ENCODE measurements around the gene ANKMY1.

Gene ANKMY1

DNA sequence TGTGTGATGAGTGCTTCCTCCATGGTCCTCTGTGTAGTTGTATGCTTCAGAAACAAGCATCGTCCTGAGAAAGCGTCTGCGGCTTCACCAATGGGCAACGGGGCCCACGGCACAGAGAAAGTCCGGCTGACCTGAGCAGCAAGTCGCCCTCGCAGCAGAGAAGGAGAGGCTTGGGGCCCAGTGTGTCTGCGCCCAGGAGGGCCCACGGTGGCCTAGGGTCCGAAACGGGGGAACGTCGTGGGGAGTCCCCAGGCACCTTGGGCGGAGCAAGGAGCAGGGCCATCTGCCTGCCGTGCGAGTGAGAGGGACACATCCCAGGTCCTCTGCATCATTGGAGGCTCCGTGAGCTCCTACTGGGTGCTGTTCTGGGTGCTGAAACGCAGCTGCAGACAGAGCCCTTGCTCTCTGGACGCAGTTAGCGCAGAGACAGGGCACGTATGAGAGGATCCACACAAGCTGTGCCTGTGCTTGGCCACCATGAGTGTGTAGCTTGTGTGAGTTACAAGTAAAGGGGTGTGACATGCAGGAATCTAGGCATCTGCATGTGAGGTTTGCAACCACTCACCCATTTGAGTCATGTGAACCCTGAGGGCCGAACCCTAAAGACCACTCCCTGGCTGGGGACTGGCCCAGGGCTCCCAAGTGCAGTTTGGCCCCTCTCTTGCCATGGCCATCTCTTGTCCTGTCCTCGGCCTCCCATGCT, 111.7 kb downstream of the ANKMY1 start:
- no peaks in the 10 kb centered on the region for H4K20me1 ChIP-seq (ENCODE audit: insufficient read depth, low read length)
- H3K9me3 ChIP-seq (ENCODE audit: insufficient read depth, low read length): no peaks in the 10 kb centered on the region
- H3K9ac ChIP-seq (ENCODE audit: low read length): no peak overlapping the region
- no peak overlapping the region for H2AFZ ChIP-seq (ENCODE audit: low read depth, low read length)
- H3K4me3 ChIP-seq (ENCODE audit: low read length): no peak overlapping the region
- TF ChIP-seq EZH2phosphoT487 (IDR thresholded peaks at IDR 0.05; ENCODE audit: low read depth): no peak
- no peak for TF ChIP-seq CTCF (IDR thresholded peaks at IDR 0.05; ENCODE audit: low read depth, low read length)
- H3K27me3 ChIP-seq (ENCODE audit: low read depth, low read length): no peaks in the 10 kb centered on the region
- H3K36me3 ChIP-seq (replicated peaks; ENCODE audit: low read depth, low read length): no peaks in the 10 kb centered on the region
- H3K27ac ChIP-seq (ENCODE audit: low read length): no peak overlapping the region
- H3K79me2 ChIP-seq (ENCODE audit: low read length): no peaks in the 10 kb centered on the region
- H3K4me2 ChIP-seq (ENCODE audit: low read length): no peak overlapping the region
- H3K4me1 ChIP-seq (ENCODE audit: low read length): no peaks in the 10 kb centered on the region

- Histone ChIP-seq H3K9ac (ENCODE audit: low read length) (no peak overlapping the region), H3K27ac (ENCODE audit: low read length) (no peak overlapping the region), H3K36me3 (replicated peaks; ENCODE audit: low read depth, low read length) (no peaks in the 10 kb centered on the region), H2AFZ (ENCODE audit: low read depth, low read length) (no peak overlapping the region), H4K20me1 (ENCODE audit: insufficient read depth, low read length) (no peaks in the 10 kb centered on the region), H3K79me2 (ENCODE audit: low read length) (no peaks in the 10 kb centered on the region), H3K4me1 (ENCODE audit: low read length) (no peaks in the 10 kb centered on the region), H3K4me2 (ENCODE audit: low read length) (no peak overlapping the region), H3K9me3 (ENCODE audit: insufficient read depth, low read length) (no peaks in the 10 kb centered on the region), H3K27me3 (ENCODE audit: low read depth, low read length) (no peaks in the 10 kb centered on the region), H3K4me3 (ENCODE audit: low read length) (no peak overlapping the region)
- TF ChIP-seq EZH2phosphoT487 (IDR thresholded peaks at IDR 0.05; ENCODE audit: low read depth): no peak
- TF ChIP-seq CTCF (IDR thresholded peaks at IDR 0.05; ENCODE audit: low read depth, low read length): no peak
Observed at GRCh38 chr2:240444464-240444863, 113.3 kb downstream of the ANKMY1 start.

DNA sequence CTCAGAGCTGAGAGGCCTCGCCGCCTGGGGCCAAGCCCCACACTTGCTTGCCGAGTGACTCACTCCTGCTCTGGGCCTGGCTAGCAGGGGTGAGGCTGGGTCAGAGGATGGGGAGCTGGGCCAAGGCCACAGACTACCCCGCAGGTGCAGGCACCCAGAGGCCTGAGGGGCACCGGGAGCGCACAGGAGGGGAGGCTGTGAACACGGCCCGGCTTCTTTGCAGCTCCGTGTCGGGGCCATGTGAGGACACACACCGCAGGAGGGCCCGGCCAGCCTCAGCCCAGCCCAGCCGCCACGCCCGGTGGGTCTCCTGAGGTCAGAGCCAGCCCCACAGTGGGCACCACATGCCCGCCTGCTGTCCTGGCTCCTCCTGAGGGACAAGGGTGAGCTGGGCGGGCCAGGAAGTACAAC, 113.9 kb downstream of the ANKMY1 start:
- H2AFZ ChIP-seq (ENCODE audit: low read depth, low read length): no peak overlapping the region
- no peaks in the 10 kb centered on the region for H3K27me3 ChIP-seq (ENCODE audit: low read depth, low read length)
- no peaks in the 10 kb centered on the region for H4K20me1 ChIP-seq (ENCODE audit: insufficient read depth, low read length)
- no peak overlapping the region for H3K4me3 ChIP-seq (ENCODE audit: low read length)
- H3K9ac ChIP-seq (ENCODE audit: low read length): no peak overlapping the region
- no peaks in the 10 kb centered on the region for H3K4me1 ChIP-seq (ENCODE audit: low read length)
- TF ChIP-seq EZH2phosphoT487 (IDR thresholded peaks at IDR 0.05; ENCODE audit: low read depth): no peak
- TF ChIP-seq CTCF (IDR thresholded peaks at IDR 0.05; ENCODE audit: low read depth, low read length): no peak
- H3K36me3 ChIP-seq (replicated peaks; ENCODE audit: low read depth, low read length): no peaks in the 10 kb centered on the region
- H3K4me2 ChIP-seq (ENCODE audit: low read length): no peak overlapping the region
- H3K79me2 ChIP-seq (ENCODE audit: low read length): no peaks in the 10 kb centered on the region
- no peak overlapping the region for H3K27ac ChIP-seq (ENCODE audit: low read length)
- no peaks in the 10 kb centered on the region for H3K9me3 ChIP-seq (ENCODE audit: insufficient read depth, low read length)

- H3K36me3 ChIP-seq (replicated peaks; ENCODE audit: low read depth, low read length): no peaks in the 10 kb centered on the region
Observed at GRCh38 chr2:240442891-240443715, 114.7 kb downstream of the ANKMY1 start.

More at GRCh38 chr2:240442891-240443715, 114.7 kb downstream of the ANKMY1 start:
- Histone ChIP-seq H3K4me1 (ENCODE audit: low read length) (no peaks in the 10 kb centered on the region), H3K4me2 (ENCODE audit: low read length) (no peak overlapping the region), H4K20me1 (ENCODE audit: insufficient read depth, low read length) (no peaks in the 10 kb centered on the region), H3K9me3 (ENCODE audit: insufficient read depth, low read length) (no peaks in the 10 kb centered on the region), H3K27ac (ENCODE audit: low read length) (no peak overlapping the region), H3K9ac (ENCODE audit: low read length) (no peak overlapping the region), H2AFZ (ENCODE audit: low read depth, low read length) (no peak overlapping the region), H3K79me2 (ENCODE audit: low read length) (no peaks in the 10 kb centered on the region), H3K27me3 (ENCODE audit: low read depth, low read length) (no peaks in the 10 kb centered on the region), H3K4me3 (ENCODE audit: low read length) (no peak overlapping the region)
- TF ChIP-seq EZH2phosphoT487 (IDR thresholded peaks at IDR 0.05; ENCODE audit: low read depth) (no peak), CTCF (IDR thresholded peaks at IDR 0.05; ENCODE audit: low read depth, low read length) (no peak)

Measured in OCI-LY3 (cell line).